ENCODE results near the gene SPTLC2.
"Not testable (repeated sequence)": the region's sequence is repeated elsewhere in the genome, so short reads cannot be mapped to it uniquely, and the experiment has no call there.

The SPTLC2 gene

DNA sequence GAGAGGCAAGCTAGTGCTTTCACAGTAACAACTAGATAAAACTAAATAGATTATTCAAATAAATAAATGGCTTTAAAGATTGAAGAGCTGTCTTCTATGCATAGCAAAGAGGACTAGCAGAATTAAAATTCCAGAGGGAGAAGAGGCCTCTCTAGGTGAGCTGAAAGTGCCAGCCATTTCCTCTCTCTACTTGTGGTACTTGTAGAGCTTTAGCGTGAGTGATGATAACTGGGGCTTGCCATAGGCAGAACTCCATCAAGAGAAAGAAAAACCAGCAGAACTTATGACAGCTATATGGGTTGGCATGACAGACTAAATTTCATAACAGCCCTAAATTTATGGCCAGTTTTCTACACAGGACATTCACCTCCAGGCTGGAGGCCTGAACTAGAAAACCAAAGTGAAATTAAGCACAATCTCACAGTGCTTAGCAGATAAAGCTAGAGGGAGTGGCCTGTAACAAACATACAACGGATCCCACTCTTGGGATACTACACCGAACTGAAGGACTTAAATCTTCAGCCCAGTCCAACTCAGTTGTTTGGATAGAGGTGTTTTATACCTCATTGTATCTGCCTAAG lies 11.0 kb downstream of the SPTLC2 start:
- Histone ChIP-seq H3K36me3 (ENCODE audit: control insufficient read depth, insufficient read depth, low read length) (0 out of 2 replicates have a peak, but pooled peaks cover 4% of the 10 kb centered on the region), H3K4me1 (ENCODE audit: control insufficient read depth, insufficient read depth, low read length) (peaks cover 10% of the 10 kb centered on the region; the same call in 1 of the 2 replicates), H3K9ac (ENCODE audit: low read length) (no peak overlapping the region), H3K9me3 (ENCODE audit: control insufficient read depth, insufficient read depth, low read depth, low read length) (peaks cover 12% of the 10 kb centered on the region; the same call in 1 of the 2 replicates), H3K27me3 (ENCODE audit: control insufficient read depth, insufficient read depth, low read length) (no peaks in the 10 kb centered on the region), H3K4me3 (ENCODE audit: low read depth, low read length) (no peak overlapping the region), H3K27ac (ENCODE audit: low read depth, low read length) (no peak overlapping the region)

DNA sequence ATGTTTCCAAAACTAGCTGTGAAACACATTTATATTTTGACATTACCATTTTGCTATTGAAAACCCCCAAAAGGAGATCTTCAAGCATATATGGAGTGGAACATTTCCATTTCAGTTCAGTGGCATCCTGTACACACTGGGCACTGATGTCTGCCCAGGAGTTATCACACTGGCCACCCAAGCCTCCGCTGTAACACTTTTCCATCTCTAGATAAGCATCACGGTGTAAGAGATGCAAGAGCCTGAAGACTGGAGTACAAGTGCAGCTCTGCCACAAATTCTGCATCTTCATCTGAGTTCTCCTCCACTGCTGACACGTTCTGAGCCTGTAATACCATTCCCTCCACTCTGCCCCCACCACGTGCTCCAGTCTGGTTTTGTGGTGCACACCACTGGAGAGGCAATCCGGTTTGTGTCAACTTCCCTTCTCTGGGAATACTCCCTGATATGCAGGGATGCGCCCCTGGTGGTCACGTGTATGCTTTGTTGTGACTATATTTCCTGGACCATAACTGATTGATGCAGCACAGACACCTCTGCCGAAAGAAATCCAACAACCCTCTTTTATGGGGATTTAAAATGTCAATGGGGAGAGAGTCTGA lies 12.7 kb downstream of the SPTLC2 start:
- H3K4me1 ChIP-seq (ENCODE audit: control insufficient read depth, insufficient read depth, low read length): peaks cover 17% of the 10 kb centered on the region; the same call in 1 of the 2 replicates

DNA sequence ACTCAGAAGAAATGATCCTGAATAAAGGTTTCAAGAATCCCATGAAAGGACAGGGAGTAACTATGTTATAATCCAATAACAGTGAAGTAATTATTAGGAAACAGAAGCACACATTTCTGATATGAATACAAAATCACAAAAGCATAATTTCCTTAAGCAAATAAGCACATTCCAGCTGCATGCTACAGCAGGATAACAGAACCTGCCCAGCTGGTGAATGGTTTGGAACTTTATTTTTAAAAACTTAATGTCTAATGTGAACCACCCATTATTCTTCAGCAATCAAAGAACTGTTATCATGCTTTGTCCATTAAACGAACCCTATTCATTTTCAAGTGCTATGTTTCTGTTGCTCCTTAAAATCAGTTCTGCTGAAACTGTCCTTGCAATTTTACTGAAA lies 13.4 kb downstream of the SPTLC2 start:
- Histone ChIP-seq H3K4me3 (ENCODE audit: low read depth, low read length) (no peak overlapping the region), H3K27ac (ENCODE audit: low read depth, low read length) (no peak overlapping the region), H3K36me3 (ENCODE audit: control insufficient read depth, insufficient read depth, low read length) (peaks cover 4% of the 10 kb centered on the region; the same call in 1 of the 2 replicates), H3K9me3 (ENCODE audit: control insufficient read depth, insufficient read depth, low read depth, low read length) (peaks cover 12% of the 10 kb centered on the region; the same call in 1 of the 2 replicates), H3K9ac (ENCODE audit: low read length) (no peak overlapping the region), H3K4me1 (ENCODE audit: control insufficient read depth, insufficient read depth, low read length) (peaks cover 12% of the 10 kb centered on the region; the same call in 1 of the 2 replicates), H3K27me3 (ENCODE audit: control insufficient read depth, insufficient read depth, low read length) (no peaks in the 10 kb centered on the region)

More for the DNA sequence above, 12.7 kb downstream of the SPTLC2 start:
- Histone ChIP-seq H3K27ac (ENCODE audit: low read depth, low read length) (no peak overlapping the region), H3K9ac (ENCODE audit: low read length) (no peak overlapping the region), H3K36me3 (ENCODE audit: control insufficient read depth, insufficient read depth, low read length) (0 out of 2 replicates have a peak, but pooled peaks cover 4% of the 10 kb centered on the region), H3K4me3 (ENCODE audit: low read depth, low read length) (no peak overlapping the region), H3K27me3 (ENCODE audit: control insufficient read depth, insufficient read depth, low read length) (no peaks in the 10 kb centered on the region), H3K9me3 (ENCODE audit: control insufficient read depth, insufficient read depth, low read depth, low read length) (peaks cover 12% of the 10 kb centered on the region; the same call in 1 of the 2 replicates)

- H3K27ac ChIP-seq (ENCODE audit: low read depth, low read length): no peak overlapping the region
- H3K4me1 ChIP-seq (ENCODE audit: control insufficient read depth, insufficient read depth, low read length): peaks cover 8% of the 10 kb centered on the region; the same call in 1 of the 2 replicates
- H3K4me3 ChIP-seq (ENCODE audit: low read depth, low read length): no peak overlapping the region
- peaks cover 6% of the 10 kb centered on the region for H3K36me3 ChIP-seq (ENCODE audit: control insufficient read depth, insufficient read depth, low read length)
- peaks cover 12% of the 10 kb centered on the region; the same call in 1 of the 2 replicates for H3K9me3 ChIP-seq (ENCODE audit: control insufficient read depth, insufficient read depth, low read depth, low read length)
- no peaks in the 10 kb centered on the region for H3K27me3 ChIP-seq (ENCODE audit: control insufficient read depth, insufficient read depth, low read length)
- no peak overlapping the region for H3K9ac ChIP-seq (ENCODE audit: low read length)
Observed at GRCh38 chr14:77601846-77602619, 14.4 kb downstream of the SPTLC2 start.

DNA sequence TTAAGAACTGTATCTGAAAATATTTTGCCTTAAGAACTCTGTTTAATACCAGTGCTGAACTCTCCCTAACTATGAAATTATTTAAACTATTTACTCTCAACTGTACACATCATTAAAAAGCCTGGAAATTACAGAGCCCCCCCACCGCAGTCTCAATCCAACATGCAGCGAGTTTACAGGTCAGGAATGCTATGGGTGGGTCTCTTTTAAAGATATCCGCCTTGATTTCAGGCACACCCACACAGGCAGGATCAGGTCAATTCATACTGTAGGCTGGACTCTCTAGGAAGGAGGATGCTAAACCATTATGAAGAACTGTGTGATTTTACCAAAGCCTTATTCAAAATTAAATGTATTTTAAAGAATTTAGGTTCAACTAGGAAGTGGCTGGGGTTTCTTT lies 16.5 kb downstream of the SPTLC2 start:
- Histone ChIP-seq H3K9me3 (ENCODE audit: control insufficient read depth, insufficient read depth, low read depth, low read length) (peaks cover 12% of the 10 kb centered on the region; the same call in 1 of the 2 replicates), H3K9ac (ENCODE audit: low read length) (no peak overlapping the region), H3K4me3 (ENCODE audit: low read depth, low read length) (no peak overlapping the region), H3K36me3 (ENCODE audit: control insufficient read depth, insufficient read depth, low read length) (peaks cover 22% of the 10 kb centered on the region), H3K27me3 (ENCODE audit: control insufficient read depth, insufficient read depth, low read length) (no peaks in the 10 kb centered on the region), H3K27ac (ENCODE audit: low read depth, low read length) (no peak overlapping the region), H3K4me1 (ENCODE audit: control insufficient read depth, insufficient read depth, low read length) (peaks cover 8% of the 10 kb centered on the region; the same call in 1 of the 2 replicates)

- Histone ChIP-seq H3K9me3 (ENCODE audit: control insufficient read depth, insufficient read depth, low read depth, low read length) (peaks cover 6% of the 10 kb centered on the region; the same call in 1 of the 2 replicates), H3K4me3 (ENCODE audit: low read depth, low read length) (no peak overlapping the region), H3K36me3 (ENCODE audit: control insufficient read depth, insufficient read depth, low read length) (peaks cover 26% of the 10 kb centered on the region), H3K9ac (ENCODE audit: low read length) (no peak overlapping the region), H3K27me3 (ENCODE audit: control insufficient read depth, insufficient read depth, low read length) (no peaks in the 10 kb centered on the region), H3K27ac (ENCODE audit: low read depth, low read length) (no peak overlapping the region), H3K4me1 (ENCODE audit: control insufficient read depth, insufficient read depth, low read length) (peaks cover 11% of the 10 kb centered on the region; the same call in 1 of the 2 replicates)
Observed at GRCh38 chr14:77598366-77599070, 17.9 kb downstream of the SPTLC2 start.

- Histone ChIP-seq H3K36me3 (ENCODE audit: control insufficient read depth, insufficient read depth, low read length) (peaks cover 26% of the 10 kb centered on the region), H3K4me1 (ENCODE audit: control insufficient read depth, insufficient read depth, low read length) (0 out of 2 replicates have a peak, but pooled peaks cover 4% of the 10 kb centered on the region), H3K9ac (ENCODE audit: low read length) (no peak overlapping the region), H3K4me3 (ENCODE audit: low read depth, low read length) (no peak overlapping the region), H3K27ac (ENCODE audit: low read depth, low read length) (no peak overlapping the region), H3K27me3 (ENCODE audit: control insufficient read depth, insufficient read depth, low read length) (no peaks in the 10 kb centered on the region), H3K9me3 (ENCODE audit: control insufficient read depth, insufficient read depth, low read depth, low read length) (no peaks in the 10 kb centered on the region)
Observed at GRCh38 chr14:77593501-77593961, 22.9 kb downstream of the SPTLC2 start.

GRCh38 chr14:77590845-77591485 lies 25.5 kb downstream of the SPTLC2 start:
- H3K4me1 ChIP-seq (ENCODE audit: control insufficient read depth, insufficient read depth, low read length): 0 out of 2 replicates have a peak, but pooled peaks cover 4% of the 10 kb centered on the region
- H3K27me3 ChIP-seq (ENCODE audit: control insufficient read depth, insufficient read depth, low read length): no peaks in the 10 kb centered on the region
- H3K9me3 ChIP-seq (ENCODE audit: control insufficient read depth, insufficient read depth, low read depth, low read length): no peaks in the 10 kb centered on the region
- H3K9ac ChIP-seq (ENCODE audit: low read length): no peak overlapping the region
- H3K4me3 ChIP-seq (ENCODE audit: low read depth, low read length): no peak overlapping the region
- no peak overlapping the region for H3K27ac ChIP-seq (ENCODE audit: low read depth, low read length)
- H3K36me3 ChIP-seq (ENCODE audit: control insufficient read depth, insufficient read depth, low read length): peaks cover 17% of the 10 kb centered on the region

- no peak overlapping the region for H3K4me3 ChIP-seq (ENCODE audit: low read depth, low read length)
- H3K36me3 ChIP-seq (ENCODE audit: control insufficient read depth, insufficient read depth, low read length): peaks cover under 1% of the 10 kb centered on the region
- H3K27ac ChIP-seq (ENCODE audit: low read depth, low read length): no peak overlapping the region
- H3K27me3 ChIP-seq (ENCODE audit: control insufficient read depth, insufficient read depth, low read length): no peaks in the 10 kb centered on the region
- 0 out of 2 replicates have a peak, but pooled peaks cover 4% of the 10 kb centered on the region for H3K4me1 ChIP-seq (ENCODE audit: control insufficient read depth, insufficient read depth, low read length)
- H3K9me3 ChIP-seq (ENCODE audit: control insufficient read depth, insufficient read depth, low read depth, low read length): no peaks in the 10 kb centered on the region
- no peak overlapping the region for H3K9ac ChIP-seq (ENCODE audit: low read length)
Observed at GRCh38 chr14:77589099-77589498, 27.3 kb downstream of the SPTLC2 start.

- not testable (repeated sequence) for H3K27me3 ChIP-seq (ENCODE audit: control insufficient read depth, insufficient read depth, low read length); H3K36me3 ChIP-seq (ENCODE audit: control insufficient read depth, insufficient read depth, low read length); H3K4me1 ChIP-seq (ENCODE audit: control insufficient read depth, insufficient read depth, low read length); H3K27ac ChIP-seq (ENCODE audit: low read depth, low read length); H3K4me3 ChIP-seq (ENCODE audit: low read depth, low read length); H3K9me3 ChIP-seq (ENCODE audit: control insufficient read depth, insufficient read depth, low read depth, low read length); H3K9ac ChIP-seq (ENCODE audit: low read length)
Observed at GRCh38 chr14:77588411-77589025, 27.9 kb downstream of the SPTLC2 start.
